AG04450 (cell line): ENCODE results near the gene ANO7. TPM values are rescaled to one million over a fixed set of nuclear protein-coding genes. Genes with fewer than 3 reads are reported as not detected.

Experiments used
- CTCF ChIA-PET: fragments of 300-600, 350-600 bp; formaldehyde crosslinking; extraction: SDS; loops from one replicate; lab custom pipeline; 2022; ENCODE audit warnings: antibody characterized with exemption, inconsistent platforms; lab: Charles Lee
- POLR2A ChIA-PET: fragments of 350-600 bp; formaldehyde crosslinking; extraction: SDS; loops from one replicate; lab custom pipeline; 2021; ENCODE audit warnings: antibody characterized with exemption, inconsistent platforms; lab: Yijun Ruan, JAX
- DNase-seq: peaks from one replicate; pipeline ENCODE4 v3.0.0-alpha.2; 2011; ENCODE audit warnings: low read depth, low spot score
- H3K27ac ChIP-seq: one replicate; pipeline ENCODE4 v1.5.1; 2012; ENCODE audit warnings: low read depth, low read length, control low read depth
- H3K27me3 ChIP-seq: one replicate; pipeline ENCODE4 v1.6.0; 2012; ENCODE audit warnings: low read length; ENCODE audit not compliant: control insufficient read depth, insufficient read depth
- H3K4me3 ChIP-seq: 2 replicates; pipeline ENCODE4 v1.5.1; 2011; ENCODE audit warnings: mild to moderate bottlenecking, low read depth, low read length, control low read depth
- H3K9me3 ChIP-seq: 2 replicates; pipeline ENCODE4 v1.5.1; 2012; ENCODE audit warnings: low read length; ENCODE audit not compliant: control insufficient read depth, insufficient read depth
- CTCF ChIP-seq: IDR thresholded peaks from 2 replicates; pipeline ENCODE4 v1.5.1; 2011; ENCODE audit warnings: low read depth, low read length, control low read depth, inconsistent platforms
- polyA plus RNA-seq: library from polyadenylated mRNA; depleted of rRNA; stranded (reverse); fragments of >200 nt; gene quantifications from 2 replicates; pipeline ENCODE4 v1.2.3, GENCODE V29; 2011

ANO7 gene
- polyA plus RNA-seq, 1 experiment, result 0.21 TPM

DNA sequence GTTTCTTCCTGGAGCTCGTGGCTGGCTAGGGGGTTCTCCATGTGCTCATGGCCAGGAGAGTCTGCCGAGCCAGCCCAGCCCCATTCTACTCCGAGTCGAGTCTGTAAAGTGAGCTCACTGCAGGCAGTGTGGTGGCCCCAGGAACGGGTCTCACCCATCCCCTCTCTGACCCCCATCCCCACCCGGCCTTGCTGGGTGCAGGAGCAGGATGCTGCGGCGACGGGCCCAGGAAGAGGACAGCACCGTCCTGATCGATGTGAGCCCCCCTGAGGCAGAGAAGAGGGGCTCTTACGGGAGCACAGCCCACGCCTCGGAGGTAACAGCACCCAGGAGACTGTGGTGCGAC lies 1.4 kb downstream of the ANO7 start:
- CTCF ChIA-PET, result no interaction called here
- no peaks in the 10 kb centered on the region; the same call in 1 of the 2 replicates for H3K9me3 ChIP-seq
- H3K27me3 ChIP-seq, result peaks cover 8% of the 10 kb centered on the region
- POLR2A ChIA-PET, result no interaction called here
- no peak overlapping the region for H3K27ac ChIP-seq
- no peak for TF ChIP-seq CTCF
- H3K4me3 ChIP-seq, result no peak overlapping the region
- no peak for DNase-seq

GRCh38 chr2:241190291-241190981 lies 2.0 kb downstream of the ANO7 start:
- H3K9me3 ChIP-seq, result no peaks in the 10 kb centered on the region; the same call in 1 of the 2 replicates
- ChIA-PET CTCF (no interaction called here), POLR2A (no interaction called here)
- H3K4me3 ChIP-seq, result no peak overlapping the region
- H3K27ac ChIP-seq, result no peak overlapping the region
- H3K27me3 ChIP-seq, result peaks cover 13% of the 10 kb centered on the region
- DNase-seq, result no peak
- no peak for TF ChIP-seq CTCF

GRCh38 chr2:241191081-241191480 lies 2.6 kb downstream of the ANO7 start:
- Histone ChIP-seq H3K9me3 (no peaks in the 10 kb centered on the region; the same call in 1 of the 2 replicates), H3K4me3 (no peak overlapping the region), H3K27me3 (peaks cover 15% of the 10 kb centered on the region), H3K27ac (no peak overlapping the region)
- DNase-seq, result no peak
- POLR2A ChIA-PET, result no interaction called here
- no peak for TF ChIP-seq CTCF
- CTCF ChIA-PET, result no interaction called here

DNA sequence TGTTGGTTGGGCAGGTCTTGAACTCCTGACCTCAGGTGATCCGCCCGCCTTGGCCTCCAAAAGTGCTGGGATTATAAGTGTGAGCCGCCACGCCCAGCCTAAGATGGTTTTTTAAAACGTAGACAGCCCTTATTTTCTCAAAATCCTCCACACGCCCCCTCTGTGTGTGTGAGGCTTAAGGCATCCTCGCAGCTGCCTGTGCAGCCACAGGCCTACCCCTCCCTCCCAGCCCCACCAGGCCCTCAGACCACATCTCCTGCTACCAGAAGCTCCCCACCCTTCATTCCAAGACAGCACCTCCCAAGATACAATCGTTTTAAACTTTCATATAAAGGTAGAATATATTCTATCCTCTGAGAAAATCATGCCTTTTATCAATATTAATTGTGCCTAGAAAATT lies 4.8 kb downstream of the ANO7 start:
- no peak for DNase-seq
- POLR2A ChIA-PET, result no interaction called here
- no peaks in the 10 kb centered on the region; the same call in 1 of the 2 replicates for H3K9me3 ChIP-seq
- no peak overlapping the region for H3K4me3 ChIP-seq
- CTCF ChIA-PET, result no interaction called here
- no peak overlapping the region for H3K27ac ChIP-seq
- peaks cover 16% of the 10 kb centered on the region for H3K27me3 ChIP-seq
- no peak for TF ChIP-seq CTCF

GRCh38 chr2:241194811-241195210 lies 6.3 kb downstream of the ANO7 start:
- no peak for DNase-seq
- ChIA-PET CTCF (no interaction called here), POLR2A (no interaction called here)
- Histone ChIP-seq H3K27ac (no peak overlapping the region), H3K9me3 (no peaks in the 10 kb centered on the region; the same call in 1 of the 2 replicates), H3K27me3 (peaks cover 14% of the 10 kb centered on the region), H3K4me3 (no peak overlapping the region)
- no peak for TF ChIP-seq CTCF
